HG02885 (cell line): Measurements from ENCODE around the gene PCSK5.
"Not testable (repeated sequence)": the region's sequence is repeated elsewhere in the genome, so short reads cannot be mapped to it uniquely, and the experiment has no call there.

Experiments
- ATAC-seq: cut with Tn5 transposase; IDR thresholded peaks from one replicate; pipeline ENCODE4 v1.9.1; 2021; ENCODE audit warnings: mild to moderate bottlenecking; ENCODE audit not compliant: unreplicated experiment, poor library complexity

The PCSK5 gene

GRCh38 chr9:75889577-75889976 lies 896 bp upstream of the PCSK5 start:
- no peak for ATAC-seq

- no peak for ATAC-seq
Observed at GRCh38 chr9:75889977-75890471, 449 bp upstream of the PCSK5 start.

GRCh38 chr9:75891277-75891741 lies 836 bp downstream of the PCSK5 start:
- no peak for ATAC-seq

- ATAC-seq, result no peak
Observed at GRCh38 chr9:75891771-75892215, 1.3 kb downstream of the PCSK5 start.

- ATAC-seq, result no peak
Observed at GRCh38 chr9:75892216-75892911, 1.9 kb downstream of the PCSK5 start.

- no peak for ATAC-seq
Observed at GRCh38 chr9:75893106-75893505, 2.6 kb downstream of the PCSK5 start.

GRCh38 chr9:75894566-75894965 lies 4.1 kb downstream of the PCSK5 start:
- ATAC-seq, result no peak

- ATAC-seq, result no peak
Observed at GRCh38 chr9:75895112-75895511, 4.6 kb downstream of the PCSK5 start.

GRCh38 chr9:75896193-75896592 lies 5.7 kb downstream of the PCSK5 start:
- ATAC-seq, result no peak

- not testable (repeated sequence) for ATAC-seq
Observed at GRCh38 chr9:75900893-75901524, 10.5 kb downstream of the PCSK5 start.

GRCh38 chr9:75903785-75904360 lies 13.4 kb downstream of the PCSK5 start:
- ATAC-seq, result no peak

- ATAC-seq, result no peak
Observed at GRCh38 chr9:75904364-75904763, 13.9 kb downstream of the PCSK5 start.

- ATAC-seq, result no peak
Observed at GRCh38 chr9:75906531-75906930, 16.1 kb downstream of the PCSK5 start.

- no peak for ATAC-seq
Observed at GRCh38 chr9:75907329-75907728, 16.9 kb downstream of the PCSK5 start.

GRCh38 chr9:75907923-75908322 lies 17.4 kb downstream of the PCSK5 start:
- no peak for ATAC-seq

GRCh38 chr9:75909776-75910175 lies 19.3 kb downstream of the PCSK5 start:
- no peak for ATAC-seq

- no peak for ATAC-seq
Observed at GRCh38 chr9:75910731-75911130, 20.3 kb downstream of the PCSK5 start.

- no peak for ATAC-seq
Observed at GRCh38 chr9:75911390-75911789, 20.9 kb downstream of the PCSK5 start.

- no peak for ATAC-seq
Observed at GRCh38 chr9:75912951-75913350, 22.5 kb downstream of the PCSK5 start.

- ATAC-seq, result no peak
Observed at GRCh38 chr9:75914002-75914401, 23.5 kb downstream of the PCSK5 start.

- no peak for ATAC-seq
Observed at GRCh38 chr9:75914883-75915452, 24.5 kb downstream of the PCSK5 start.
